ENCODE data around the gene CCDC184.
"Not testable (repeated sequence)": the region's sequence is repeated elsewhere in the genome, so short reads cannot be mapped to it uniquely, and the experiment has no call there.

CCDC184 gene

DNA sequence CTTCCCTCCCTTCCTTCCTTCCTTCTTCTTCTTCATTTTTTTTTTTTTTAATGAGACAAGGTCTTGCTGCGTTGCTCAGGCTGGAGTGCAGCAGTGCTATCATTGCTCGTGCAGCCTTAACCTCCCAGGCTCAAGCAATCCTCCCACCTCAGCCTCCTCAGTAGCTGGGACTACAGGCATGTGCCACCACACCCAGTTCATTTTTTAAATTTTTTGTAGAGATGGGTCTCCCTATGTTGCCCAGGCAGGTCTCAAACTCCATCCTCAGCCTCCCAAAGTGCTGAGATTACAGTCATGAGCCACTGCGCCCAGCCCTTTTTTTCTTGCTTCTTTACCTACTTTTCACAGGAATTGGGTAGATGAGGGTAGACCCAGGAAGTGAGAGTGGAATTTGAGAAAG lies 18.1 kb downstream of the CCDC184 start:
- no peak for DNase-seq (ENCODE audit: extremely low read depth in 1 of 2, low read depth in 1 of 2)

DNA sequence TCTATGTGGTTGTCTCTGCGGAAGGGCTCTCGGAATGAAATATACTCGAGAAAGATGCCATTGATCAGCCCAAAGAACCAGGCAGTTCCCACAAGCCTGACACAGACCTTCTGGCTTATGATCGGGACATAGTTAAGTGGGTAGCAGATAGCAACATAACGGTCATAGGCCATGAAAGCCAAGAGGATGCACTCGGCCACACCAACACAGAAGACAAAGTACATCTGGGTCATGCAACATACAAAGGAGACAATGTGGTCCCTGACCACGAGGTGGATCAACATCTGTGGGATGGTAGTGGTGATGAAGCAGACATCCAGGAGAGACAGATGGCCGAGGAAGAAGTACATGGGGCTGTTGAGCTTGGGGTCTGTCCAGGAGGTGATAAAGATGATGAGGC lies 19.3 kb downstream of the CCDC184 start:
- DNase-seq (ENCODE audit: extremely low read depth in 1 of 2, low read depth in 1 of 2), result no peak

DNA sequence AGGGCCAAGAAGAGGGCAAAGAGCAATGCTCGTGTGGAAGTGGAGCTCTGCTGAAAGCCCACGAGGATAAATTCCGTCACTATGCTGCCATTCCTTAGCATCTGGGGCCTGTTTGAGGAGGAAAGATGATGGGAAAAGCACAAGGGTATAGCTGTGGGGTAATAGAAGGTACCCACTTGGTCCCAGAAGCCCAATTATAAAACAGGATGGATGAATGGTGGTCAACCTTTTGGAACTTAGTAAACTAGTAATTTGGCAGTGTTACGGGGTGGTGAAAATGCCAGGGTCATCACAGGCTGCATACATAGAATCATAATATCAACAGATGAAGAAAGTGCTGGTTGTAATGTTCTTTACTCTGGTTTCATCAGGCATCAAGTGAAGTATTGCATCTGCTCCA lies 19.7 kb downstream of the CCDC184 start, which contains the start of gene OR10AD1:
Gene OR10AD1, minus strand, starts transcription at position 101 of the 400 bp plus-strand sequence. Its CDS starts 0 bp downstream, at position 101.
- no peak for DNase-seq (ENCODE audit: extremely low read depth in 1 of 2, low read depth in 1 of 2)

DNA sequence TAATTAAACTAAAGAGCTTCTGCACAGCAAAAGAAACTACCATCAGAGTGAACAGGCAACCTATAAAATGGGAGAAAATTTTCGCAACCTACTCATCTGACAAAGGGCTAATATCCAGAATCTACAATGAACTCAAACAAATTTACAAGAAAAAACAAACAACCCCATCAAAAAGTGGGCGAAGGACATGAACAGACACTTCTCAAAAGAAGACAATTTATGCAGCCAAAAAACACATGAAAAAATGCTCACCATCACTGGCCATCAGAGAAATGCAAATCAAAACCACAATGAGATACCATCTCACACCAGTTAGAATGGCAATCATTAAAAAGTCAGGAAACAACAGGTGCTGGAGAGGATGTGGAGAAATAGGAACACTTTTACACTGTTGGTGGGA lies 26.1 kb downstream of the CCDC184 start:
- DNase-seq (ENCODE audit: extremely low read depth in 1 of 2, low read depth in 1 of 2), result not testable (repeated sequence)

GRCh38 chr12:48216785-48217184 lies 33.3 kb downstream of the CCDC184 start:
- no peak for DNase-seq (ENCODE audit: extremely low read depth in 1 of 2, low read depth in 1 of 2)

DNA sequence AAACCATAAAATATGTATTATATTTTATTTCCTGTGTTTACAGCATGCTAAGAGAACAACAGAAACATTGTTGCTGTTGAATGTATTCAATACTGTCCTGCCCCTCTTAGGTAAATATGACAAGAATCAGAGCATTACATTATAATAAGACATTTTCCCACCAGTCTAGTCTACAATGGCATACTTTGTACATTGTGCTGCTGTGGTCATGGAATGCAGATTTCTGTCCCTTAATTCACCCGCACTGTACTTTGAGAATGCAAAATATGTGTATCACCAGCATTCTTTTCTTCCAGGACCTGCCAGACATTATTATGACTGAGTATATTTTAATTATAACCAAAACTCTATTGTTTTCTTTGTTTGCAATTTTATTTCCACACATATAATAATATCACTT lies 36.2 kb downstream of the CCDC184 start:
- DNase-seq (ENCODE audit: extremely low read depth in 1 of 2, low read depth in 1 of 2), result no peak

- DNase-seq (ENCODE audit: extremely low read depth in 1 of 2, low read depth in 1 of 2), result no peak
These were observed 37.3 kb downstream of the CCDC184 start for GRCh38 chr12:48220701-48221100.

DNA sequence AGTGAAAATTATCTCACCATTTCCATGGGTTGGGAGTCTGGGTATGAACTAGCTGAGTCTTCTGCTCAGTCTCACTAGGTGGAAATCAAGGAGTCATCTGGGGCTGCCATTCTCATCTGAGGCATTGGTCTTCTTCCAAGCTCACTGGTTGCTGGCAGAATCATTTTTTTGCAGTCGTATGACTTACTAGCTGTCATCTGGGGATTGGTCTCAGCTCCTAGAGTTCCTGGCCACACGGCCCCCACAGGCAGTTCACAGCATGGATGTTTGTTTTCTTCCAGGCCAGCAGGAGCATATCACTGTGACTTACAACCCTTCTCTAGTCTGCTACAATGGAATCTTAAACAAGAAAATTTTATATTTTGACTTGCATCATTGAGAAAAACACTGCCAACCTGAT lies 38.2 kb downstream of the CCDC184 start:
- DNase-seq (ENCODE audit: extremely low read depth in 1 of 2, low read depth in 1 of 2), result no peak

DNA sequence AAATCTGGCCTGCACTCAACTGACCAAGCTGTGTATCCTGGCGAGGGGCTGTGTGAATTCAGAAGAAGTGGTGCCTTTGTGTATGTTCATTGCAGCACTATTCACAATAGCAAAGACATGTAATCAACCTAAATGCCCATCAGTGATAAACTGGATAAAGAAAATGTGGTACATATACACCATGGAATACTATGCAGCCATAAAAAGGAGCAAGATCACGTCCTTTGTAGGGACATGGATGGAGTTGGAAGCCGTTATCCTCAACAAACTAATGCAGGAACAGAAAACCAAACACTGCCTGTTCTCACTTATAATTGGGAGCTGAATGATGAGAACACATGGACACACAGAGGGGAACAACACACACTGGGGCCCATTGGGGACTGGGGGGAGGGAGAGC lies 41.1 kb downstream of the CCDC184 start:
- not testable (repeated sequence) for DNase-seq (ENCODE audit: extremely low read depth in 1 of 2, low read depth in 1 of 2)

DNA sequence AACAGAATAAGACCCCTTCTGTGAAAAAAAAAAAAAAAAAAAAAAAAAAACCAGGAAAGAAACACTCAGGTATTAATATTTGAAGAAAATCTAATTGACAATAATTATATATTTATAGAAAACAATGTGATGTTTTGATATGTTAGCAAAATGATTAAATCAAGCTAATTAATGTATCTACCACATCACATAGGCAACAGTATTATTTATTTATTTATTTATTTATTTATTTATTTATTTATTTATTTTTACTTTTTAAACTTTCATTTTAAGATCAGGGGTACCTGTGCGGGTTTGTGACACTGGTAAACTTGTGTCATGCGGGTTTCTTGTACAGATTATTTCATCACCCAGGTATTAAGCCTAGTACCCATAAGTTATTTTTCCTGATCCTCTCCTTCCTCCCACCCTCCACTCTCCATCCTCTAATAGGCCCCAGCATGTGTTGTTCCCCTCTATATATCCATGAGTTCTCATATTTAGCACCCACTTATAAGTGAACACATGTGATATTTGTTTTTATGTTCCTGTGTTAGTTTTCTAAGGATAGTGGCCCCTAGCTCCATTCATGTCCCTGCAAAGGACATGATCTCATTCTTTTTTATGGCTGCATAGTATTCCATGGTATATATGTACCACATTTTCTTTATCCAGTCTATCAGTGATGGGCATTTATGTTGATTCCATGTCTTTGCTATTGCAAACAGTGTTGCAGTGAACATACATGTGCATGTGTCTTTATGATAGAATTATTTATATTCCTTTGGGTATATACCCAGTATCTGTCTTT lies 47.9 kb downstream of the CCDC184 start:
- not testable (repeated sequence) for DNase-seq (ENCODE audit: extremely low read depth in 1 of 2, low read depth in 1 of 2)

Data from stimulated activated CD8-positive, alpha-beta memory T cell treated with anti-CD3 and anti-CD28 coated beads, Interleukin-7, amount 100 ng/mL, for 48 hours (primary cell).